D721Med (cell line): ENCODE results near the gene WNT4.

Experiments used
- DNase-seq: peaks from one replicate; pipeline ENCODE4 v3.0.0; 2011; ENCODE audit warnings: low spot score; ENCODE audit not compliant: insufficient read length
- FAIRE-seq: peaks from 2 replicates; lab custom pipeline; 2011; peaks lifted over from hg19 to GRCh38; lab: Jason Lieb, UNC
- CTCF ChIP-seq: IDR thresholded peaks from 2 replicates; pipeline ENCODE4 v1.5.1; 2012; ENCODE audit warnings: mild to moderate bottlenecking, control low read depth; ENCODE audit not compliant: insufficient read depth; ENCODE audit errors: missing control alignments

WNT4 gene

GRCh38 chr1:22139066-22139594 is 3.8 kb downstream of the WNT4 start:
- FAIRE-seq (no peak), DNase-seq (no peak)
- TF ChIP-seq CTCF = no peak

GRCh38 chr1:22137004-22137720 is 5.7 kb downstream of the WNT4 start:
- TF ChIP-seq CTCF = no peak
- no peak for DNase-seq
- FAIRE-seq = no peak

GRCh38 chr1:22133931-22134324 is 9.0 kb downstream of the WNT4 start:
- FAIRE-seq (no peak), DNase-seq (no peak)
- no peak for TF ChIP-seq CTCF

GRCh38 chr1:22133247-22133930 is 9.5 kb downstream of the WNT4 start:
- no peak for TF ChIP-seq CTCF
- DNase-seq = no peak
- FAIRE-seq = no peak

- DNase-seq (no peak), FAIRE-seq (no peak)
- TF ChIP-seq CTCF = no peak
Measured at GRCh38 chr1:22132517-22133235, 10.2 kb downstream of the WNT4 start.

- TF ChIP-seq CTCF = peak; percentile 62
- DNase-seq (peak; percentile 78), FAIRE-seq (no peak)
Measured at GRCh38 chr1:22131875-22132486, 10.9 kb downstream of the WNT4 start.
